Measurements from ENCODE around the gene TIPIN. TPM values are rescaled to one million over a fixed set of nuclear protein-coding genes. Genes with fewer than 3 reads are reported as not detected.

The TIPIN gene
- total and polyA plus RNA-seq, 2 of the 8 experiments (the other 6 are each of a cell fraction or from before 2014, with no cell fraction given) = 8.5 to 24.7 TPM

DNA sequence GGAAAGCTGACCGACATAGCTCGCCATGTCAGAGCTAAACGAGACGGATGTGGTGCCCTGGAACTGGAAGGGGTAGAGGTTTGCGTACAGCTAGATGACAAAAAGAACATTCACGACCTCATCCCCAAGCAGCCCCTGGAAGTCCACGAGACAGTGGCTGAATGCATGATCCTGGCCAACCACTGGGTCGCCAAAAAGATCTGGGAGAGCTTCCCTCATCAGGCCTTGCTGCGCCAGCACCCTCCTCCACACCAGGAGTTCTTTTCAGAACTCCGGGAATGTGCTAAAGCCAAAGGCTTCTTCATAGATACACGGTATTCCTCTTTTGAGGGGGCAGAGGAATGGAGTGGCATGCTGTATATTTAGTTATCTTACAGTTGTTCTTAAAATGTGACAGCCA is 30.4 kb downstream of the TIPIN start (continued):
- TF ChIP-seq, protein P1, sequence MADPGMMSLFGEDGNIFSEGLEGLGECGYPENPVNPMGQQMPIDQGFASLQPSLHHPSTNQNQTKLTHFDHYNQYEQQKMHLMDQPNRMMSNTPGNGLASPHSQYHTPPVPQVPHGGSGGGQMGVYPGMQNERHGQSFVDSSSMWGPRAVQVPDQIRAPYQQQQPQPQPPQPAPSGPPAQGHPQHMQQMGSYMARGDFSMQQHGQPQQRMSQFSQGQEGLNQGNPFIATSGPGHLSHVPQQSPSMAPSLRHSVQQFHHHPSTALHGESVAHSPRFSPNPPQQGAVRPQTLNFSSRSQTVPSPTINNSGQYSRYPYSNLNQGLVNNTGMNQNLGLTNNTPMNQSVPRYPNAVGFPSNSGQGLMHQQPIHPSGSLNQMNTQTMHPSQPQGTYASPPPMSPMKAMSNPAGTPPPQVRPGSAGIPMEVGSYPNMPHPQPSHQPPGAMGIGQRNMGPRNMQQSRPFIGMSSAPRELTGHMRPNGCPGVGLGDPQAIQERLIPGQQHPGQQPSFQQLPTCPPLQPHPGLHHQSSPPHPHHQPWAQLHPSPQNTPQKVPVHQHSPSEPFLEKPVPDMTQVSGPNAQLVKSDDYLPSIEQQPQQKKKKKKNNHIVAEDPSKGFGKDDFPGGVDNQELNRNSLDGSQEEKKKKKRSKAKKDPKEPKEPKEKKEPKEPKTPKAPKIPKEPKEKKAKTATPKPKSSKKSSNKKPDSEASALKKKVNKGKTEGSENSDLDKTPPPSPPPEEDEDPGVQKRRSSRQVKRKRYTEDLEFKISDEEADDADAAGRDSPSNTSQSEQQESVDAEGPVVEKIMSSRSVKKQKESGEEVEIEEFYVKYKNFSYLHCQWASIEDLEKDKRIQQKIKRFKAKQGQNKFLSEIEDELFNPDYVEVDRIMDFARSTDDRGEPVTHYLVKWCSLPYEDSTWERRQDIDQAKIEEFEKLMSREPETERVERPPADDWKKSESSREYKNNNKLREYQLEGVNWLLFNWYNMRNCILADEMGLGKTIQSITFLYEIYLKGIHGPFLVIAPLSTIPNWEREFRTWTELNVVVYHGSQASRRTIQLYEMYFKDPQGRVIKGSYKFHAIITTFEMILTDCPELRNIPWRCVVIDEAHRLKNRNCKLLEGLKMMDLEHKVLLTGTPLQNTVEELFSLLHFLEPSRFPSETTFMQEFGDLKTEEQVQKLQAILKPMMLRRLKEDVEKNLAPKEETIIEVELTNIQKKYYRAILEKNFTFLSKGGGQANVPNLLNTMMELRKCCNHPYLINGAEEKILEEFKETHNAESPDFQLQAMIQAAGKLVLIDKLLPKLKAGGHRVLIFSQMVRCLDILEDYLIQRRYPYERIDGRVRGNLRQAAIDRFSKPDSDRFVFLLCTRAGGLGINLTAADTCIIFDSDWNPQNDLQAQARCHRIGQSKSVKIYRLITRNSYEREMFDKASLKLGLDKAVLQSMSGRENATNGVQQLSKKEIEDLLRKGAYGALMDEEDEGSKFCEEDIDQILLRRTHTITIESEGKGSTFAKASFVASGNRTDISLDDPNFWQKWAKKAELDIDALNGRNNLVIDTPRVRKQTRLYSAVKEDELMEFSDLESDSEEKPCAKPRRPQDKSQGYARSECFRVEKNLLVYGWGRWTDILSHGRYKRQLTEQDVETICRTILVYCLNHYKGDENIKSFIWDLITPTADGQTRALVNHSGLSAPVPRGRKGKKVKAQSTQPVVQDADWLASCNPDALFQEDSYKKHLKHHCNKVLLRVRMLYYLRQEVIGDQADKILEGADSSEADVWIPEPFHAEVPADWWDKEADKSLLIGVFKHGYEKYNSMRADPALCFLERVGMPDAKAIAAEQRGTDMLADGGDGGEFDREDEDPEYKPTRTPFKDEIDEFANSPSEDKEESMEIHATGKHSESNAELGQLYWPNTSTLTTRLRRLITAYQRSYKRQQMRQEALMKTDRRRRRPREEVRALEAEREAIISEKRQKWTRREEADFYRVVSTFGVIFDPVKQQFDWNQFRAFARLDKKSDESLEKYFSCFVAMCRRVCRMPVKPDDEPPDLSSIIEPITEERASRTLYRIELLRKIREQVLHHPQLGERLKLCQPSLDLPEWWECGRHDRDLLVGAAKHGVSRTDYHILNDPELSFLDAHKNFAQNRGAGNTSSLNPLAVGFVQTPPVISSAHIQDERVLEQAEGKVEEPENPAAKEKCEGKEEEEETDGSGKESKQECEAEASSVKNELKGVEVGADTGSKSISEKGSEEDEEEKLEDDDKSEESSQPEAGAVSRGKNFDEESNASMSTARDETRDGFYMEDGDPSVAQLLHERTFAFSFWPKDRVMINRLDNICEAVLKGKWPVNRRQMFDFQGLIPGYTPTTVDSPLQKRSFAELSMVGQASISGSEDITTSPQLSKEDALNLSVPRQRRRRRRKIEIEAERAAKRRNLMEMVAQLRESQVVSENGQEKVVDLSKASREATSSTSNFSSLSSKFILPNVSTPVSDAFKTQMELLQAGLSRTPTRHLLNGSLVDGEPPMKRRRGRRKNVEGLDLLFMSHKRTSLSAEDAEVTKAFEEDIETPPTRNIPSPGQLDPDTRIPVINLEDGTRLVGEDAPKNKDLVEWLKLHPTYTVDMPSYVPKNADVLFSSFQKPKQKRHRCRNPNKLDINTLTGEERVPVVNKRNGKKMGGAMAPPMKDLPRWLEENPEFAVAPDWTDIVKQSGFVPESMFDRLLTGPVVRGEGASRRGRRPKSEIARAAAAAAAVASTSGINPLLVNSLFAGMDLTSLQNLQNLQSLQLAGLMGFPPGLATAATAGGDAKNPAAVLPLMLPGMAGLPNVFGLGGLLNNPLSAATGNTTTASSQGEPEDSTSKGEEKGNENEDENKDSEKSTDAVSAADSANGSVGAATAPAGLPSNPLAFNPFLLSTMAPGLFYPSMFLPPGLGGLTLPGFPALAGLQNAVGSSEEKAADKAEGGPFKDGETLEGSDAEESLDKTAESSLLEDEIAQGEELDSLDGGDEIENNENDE (IDR thresholded peaks at IDR 0.05; ENCODE audit: insufficient replicate concordance, low read length) = no peak
- no peak for TF ChIP-seq CREB1 (IDR thresholded peaks at IDR 0.05)
- no peak for TF ChIP-seq SUZ12 (IDR thresholded peaks at IDR 0.05; ENCODE audit: low read length)
- no peak for TF ChIP-seq MAFK (IDR thresholded peaks at IDR 0.05; ENCODE audit: low read depth, low read length)
- no peak for TF ChIP-seq TEAD4 (IDR thresholded peaks at IDR 0.05; ENCODE audit: low read depth, low read length)
- no peak for TF ChIP-seq CEBPB (IDR thresholded peaks at IDR 0.05; ENCODE audit: low read depth, low read length)
- TF ChIP-seq CHD2 (IDR thresholded peaks at IDR 0.05; ENCODE audit: low read length) = no peak
- TF ChIP-seq EP300 (IDR thresholded peaks at IDR 0.05; ENCODE audit: borderline replicate concordance in 1 of 2, low read depth in 2 of 2, low read length in 2 of 2) = no peak
- TF ChIP-seq KDM5A (IDR thresholded peaks at IDR 0.05; ENCODE audit: low read length) = no peak
- TF ChIP-seq TAF7 (optimal IDR thresholded peaks at IDR 0.05; ENCODE audit: borderline replicate concordance, low read depth, low read length) = no peak
- TF ChIP-seq EGR1 (IDR thresholded peaks at IDR 0.05; ENCODE audit: borderline replicate concordance, low read depth, low read length) = no peak
